ENCODE measurements around the gene LRRC73. TPM values are rescaled to one million over a fixed set of nuclear protein-coding genes. Genes with fewer than 3 reads are reported as not detected.
"Not testable (repeated sequence)": the region's sequence is repeated elsewhere in the genome, so short reads cannot be mapped to it uniquely, and the experiment has no call there.

The LRRC73 gene
- total RNA-seq, 4 donors from 2014 or later = not detected

DNA sequence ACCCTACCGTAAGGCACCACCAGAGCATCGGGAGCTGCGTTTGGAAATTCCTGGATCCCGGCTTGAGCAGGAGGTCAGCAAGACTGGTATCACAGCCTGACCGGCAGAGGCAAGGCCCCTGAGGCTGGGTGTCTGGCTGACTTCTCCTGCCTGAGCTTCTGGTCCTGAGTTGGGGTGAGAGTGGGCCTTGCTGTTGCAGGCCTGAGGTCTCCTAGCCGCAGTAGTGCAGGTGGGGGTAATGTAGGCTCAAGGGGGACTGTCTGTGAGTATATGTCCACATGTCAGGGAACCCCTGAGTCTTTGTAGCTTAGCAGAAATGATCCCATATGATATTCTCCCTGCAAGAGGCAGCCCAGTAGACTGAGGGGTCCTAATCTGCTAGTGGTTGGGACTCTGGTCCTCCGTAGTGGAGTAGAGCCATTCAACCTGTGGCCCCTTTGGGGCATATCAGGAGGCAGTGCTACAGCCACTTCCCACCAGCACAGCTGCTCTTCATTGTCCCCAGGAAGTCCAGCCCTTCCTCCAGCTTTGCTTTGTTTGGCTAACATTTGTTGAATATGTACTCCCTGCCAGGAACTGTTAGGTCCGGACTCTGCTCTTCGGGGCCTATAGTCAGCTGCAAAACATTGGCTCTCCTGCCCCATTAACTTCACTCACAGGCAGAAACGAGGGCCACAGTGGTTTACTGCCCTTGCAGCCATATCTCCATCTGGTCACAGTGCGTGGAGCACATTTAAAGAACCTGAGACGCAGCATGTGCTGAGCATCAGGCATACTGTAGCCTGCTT is 10.9 kb downstream of the LRRC73 start:
- Histone ChIP-seq H3K9me3 (no peaks in the 10 kb centered on the region), H3K4me1 (peaks cover 14 to 31% of the 10 kb centered on the region in 2 donors), H3K27me3 (no peaks in the 10 kb centered on the region), H3K4me3 (no peak overlapping the region), H3K27ac (peak overlapping the region in 3 of 4 donors; percentile 3 to 27 (median 12)), H3K36me3 (peaks cover 0 to 62% of the 10 kb centered on the region in 2 donors)
- in situ Hi-C loops (cut with MboI; ENCODE audit: low sequenced_read_pairs in 4 of 4) = no loop called here
- intact Hi-C loops (cut with DNase I; ENCODE audit: low total_unique reads) = no loop called here
- ATAC-seq = peak in 1 of 2 donors; percentile 28
- TF ChIP-seq, protein P1, sequence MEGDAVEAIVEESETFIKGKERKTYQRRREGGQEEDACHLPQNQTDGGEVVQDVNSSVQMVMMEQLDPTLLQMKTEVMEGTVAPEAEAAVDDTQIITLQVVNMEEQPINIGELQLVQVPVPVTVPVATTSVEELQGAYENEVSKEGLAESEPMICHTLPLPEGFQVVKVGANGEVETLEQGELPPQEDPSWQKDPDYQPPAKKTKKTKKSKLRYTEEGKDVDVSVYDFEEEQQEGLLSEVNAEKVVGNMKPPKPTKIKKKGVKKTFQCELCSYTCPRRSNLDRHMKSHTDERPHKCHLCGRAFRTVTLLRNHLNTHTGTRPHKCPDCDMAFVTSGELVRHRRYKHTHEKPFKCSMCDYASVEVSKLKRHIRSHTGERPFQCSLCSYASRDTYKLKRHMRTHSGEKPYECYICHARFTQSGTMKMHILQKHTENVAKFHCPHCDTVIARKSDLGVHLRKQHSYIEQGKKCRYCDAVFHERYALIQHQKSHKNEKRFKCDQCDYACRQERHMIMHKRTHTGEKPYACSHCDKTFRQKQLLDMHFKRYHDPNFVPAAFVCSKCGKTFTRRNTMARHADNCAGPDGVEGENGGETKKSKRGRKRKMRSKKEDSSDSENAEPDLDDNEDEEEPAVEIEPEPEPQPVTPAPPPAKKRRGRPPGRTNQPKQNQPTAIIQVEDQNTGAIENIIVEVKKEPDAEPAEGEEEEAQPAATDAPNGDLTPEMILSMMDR (IDR thresholded peaks at IDR 0.05 in 4 of 5, conservative IDR thresholded peaks at IDR 0.05 in 1 of 5) = no peak
- TF ChIP-seq POLR2A (IDR thresholded peaks at IDR 0.05) = no peak
- DNase-seq = no peak

DNA sequence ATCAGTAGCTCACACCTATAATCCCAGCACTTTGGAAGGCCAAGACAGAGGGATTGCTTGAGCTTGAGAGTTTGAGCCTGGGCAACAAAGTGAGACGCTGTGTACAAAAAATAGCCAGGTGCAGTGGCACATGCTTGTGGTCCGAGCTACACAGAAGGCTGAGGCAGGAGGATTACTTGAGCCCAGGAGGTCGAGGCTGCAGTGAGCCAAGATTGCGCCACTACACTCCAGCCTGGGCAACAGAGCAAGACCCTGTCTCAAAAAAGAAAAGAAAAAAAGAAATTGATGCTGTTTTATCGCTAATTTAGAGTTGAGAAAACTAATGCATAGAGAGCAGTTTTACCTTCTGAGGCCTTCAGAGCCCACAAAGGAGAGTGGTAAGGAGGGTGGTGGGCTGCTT is 11.9 kb downstream of the LRRC73 start:
- H3K9me3 ChIP-seq; H3K27me3 ChIP-seq; intact Hi-C loops (cut with DNase I; ENCODE audit: low total_unique reads); ATAC-seq; in situ Hi-C loops (cut with MboI; ENCODE audit: low sequenced_read_pairs in 4 of 4); H3K27ac ChIP-seq; H3K4me3 ChIP-seq; DNase-seq: not testable (repeated sequence)
- Histone ChIP-seq H3K4me1 (peaks cover 14 to 31% of the 10 kb centered on the region in 2 donors), H3K36me3 (peaks cover 0 to 54% of the 10 kb centered on the region in 2 donors)

DNA sequence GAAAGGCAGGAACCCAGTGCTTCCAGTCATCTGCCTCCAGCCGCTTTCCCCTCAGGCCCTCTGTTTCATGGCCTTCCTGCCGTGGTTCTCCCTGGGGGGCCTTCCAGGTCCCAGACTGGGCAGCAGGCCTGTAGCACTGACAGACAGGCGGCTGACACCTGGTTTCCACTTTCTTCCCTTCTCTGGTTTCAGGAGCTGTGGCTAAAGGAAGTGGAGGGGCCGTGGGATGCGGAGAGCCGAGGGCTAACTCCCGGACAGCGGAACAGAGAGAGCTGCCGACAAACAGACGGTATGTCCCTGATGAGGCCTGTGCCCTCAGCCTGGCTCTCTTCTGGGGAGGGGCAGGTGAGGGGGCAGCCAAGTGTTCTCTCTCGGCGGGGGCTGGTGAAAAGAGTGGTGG is 12.5 kb downstream of the LRRC73 start:
- no peaks in the 10 kb centered on the region for H3K27me3 ChIP-seq
- DNase-seq (no peak), ATAC-seq (no peak)
- no peak for TF ChIP-seq POLR2A (IDR thresholded peaks at IDR 0.05)
- TF ChIP-seq, protein P1 (IDR thresholded peaks at IDR 0.05 in 4 of 5, conservative IDR thresholded peaks at IDR 0.05 in 1 of 5) = no peak
- peak overlapping the region in 1 of 4 donors; percentile 70 for H3K27ac ChIP-seq
- no peaks in the 10 kb centered on the region for H3K9me3 ChIP-seq
- in situ Hi-C loops (cut with MboI; ENCODE audit: low sequenced_read_pairs in 4 of 4) (no loop called here), intact Hi-C loops (cut with DNase I; ENCODE audit: low total_unique reads) (no loop called here)
- no peak overlapping the region for H3K4me3 ChIP-seq
- H3K4me1 ChIP-seq = peaks cover 14 to 31% of the 10 kb centered on the region in 2 donors
- H3K36me3 ChIP-seq = peaks cover 0 to 48% of the 10 kb centered on the region in 2 donors

DNA sequence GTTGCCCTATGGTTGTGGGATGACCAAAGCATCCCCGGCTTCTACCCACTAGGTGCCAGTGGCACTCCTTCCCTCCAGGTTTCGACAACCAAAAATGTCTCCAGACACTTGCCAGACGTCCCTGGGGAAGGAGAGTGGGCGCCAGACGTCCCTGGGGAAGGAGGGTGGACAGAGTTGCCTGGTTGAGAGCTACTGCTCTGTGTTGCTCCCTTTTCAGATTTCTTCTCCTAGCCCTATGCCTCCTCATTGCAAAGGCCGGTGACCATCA is 13.1 kb downstream of the LRRC73 start:
- DNase-seq (no peak), ATAC-seq (no peak)
- Histone ChIP-seq H3K4me1 (peaks cover 14 to 31% of the 10 kb centered on the region in 2 donors), H3K36me3 (peaks cover 0 to 42% of the 10 kb centered on the region in 2 donors), H3K27ac (peak overlapping the region in 1 of 4 donors; percentile 70), H3K27me3 (no peaks in the 10 kb centered on the region), H3K9me3 (no peaks in the 10 kb centered on the region), H3K4me3 (no peak overlapping the region)
- no peak for TF ChIP-seq POLR2A (IDR thresholded peaks at IDR 0.05)
- TF ChIP-seq, protein P1 (IDR thresholded peaks at IDR 0.05 in 4 of 5, conservative IDR thresholded peaks at IDR 0.05 in 1 of 5) = no peak
- intact Hi-C loops (cut with DNase I; ENCODE audit: low total_unique reads) (no loop called here), in situ Hi-C loops (cut with MboI; ENCODE audit: low sequenced_read_pairs in 4 of 4) (no loop called here)

DNA sequence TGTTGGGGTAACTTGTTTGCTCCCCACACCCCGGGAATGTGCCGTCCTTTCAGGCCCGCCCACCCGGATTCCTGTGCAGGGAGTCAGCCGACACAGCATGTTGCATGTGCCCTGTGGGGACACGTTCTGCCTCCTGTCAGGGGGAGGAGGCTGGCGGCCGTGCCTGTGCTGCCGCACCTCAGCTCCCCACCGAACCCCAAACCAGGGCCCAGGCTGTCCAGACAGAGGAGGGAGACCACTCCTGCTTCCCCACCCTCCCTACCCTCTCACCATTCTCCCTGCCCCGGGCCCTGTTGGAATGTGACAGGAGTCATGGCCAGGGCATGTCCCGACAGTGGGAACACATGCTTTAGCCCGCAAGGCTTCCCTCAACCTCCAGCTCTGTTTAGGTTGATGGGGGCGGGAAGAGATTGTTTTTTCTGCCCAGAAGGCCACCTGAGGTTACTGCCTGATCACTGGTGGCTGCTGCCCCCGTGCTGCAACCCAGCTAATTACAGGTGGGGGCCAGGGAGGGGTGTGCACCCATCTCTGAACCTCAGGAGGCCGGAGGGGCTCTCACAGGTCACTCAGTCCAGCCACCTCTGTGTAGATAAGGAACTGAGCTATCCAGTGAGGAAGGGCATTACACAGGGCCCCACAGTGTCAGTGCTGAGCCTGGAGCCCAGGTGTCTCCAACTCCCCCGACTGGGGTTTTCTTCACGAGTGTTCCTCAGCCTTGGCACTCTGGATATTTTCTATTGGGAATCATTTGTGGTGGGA is 13.6 kb downstream of the LRRC73 start:
- no peaks in the 10 kb centered on the region for H3K27me3 ChIP-seq
- intact Hi-C loops (cut with DNase I; ENCODE audit: low total_unique reads) (loop anchor here (1.0 kb wide), 1 partner anchor 42 kb away; no protein-coding TSS in a partner anchor), in situ Hi-C loops (cut with MboI; ENCODE audit: low sequenced_read_pairs in 4 of 4) (no loop called here)
- H3K27ac ChIP-seq = peak overlapping the region in 1 of 4 donors; percentile 70
- TF ChIP-seq POLR2A (IDR thresholded peaks at IDR 0.05) = no peak
- TF ChIP-seq, protein P1 (IDR thresholded peaks at IDR 0.05 in 4 of 5, conservative IDR thresholded peaks at IDR 0.05 in 1 of 5) = peak; percentile 46 to 74 (median 63)
- peaks cover 0 to 39% of the 10 kb centered on the region in 2 donors for H3K36me3 ChIP-seq
- no peak overlapping the region for H3K4me3 ChIP-seq
- ATAC-seq = peak in 1 of 2 donors; percentile 7
- H3K9me3 ChIP-seq = no peaks in the 10 kb centered on the region
- DNase-seq = no peak
- peaks cover 14 to 31% of the 10 kb centered on the region in 2 donors for H3K4me1 ChIP-seq

Data from gastrocnemius medialis (tissue), 4 donors.